Transverse colon (tissue), 4 donors: Measurements from ENCODE around the gene RETN.

ENCODE experiments used
- CTCF ChIP-seq, 5 experiments: fragments of 200-600 bp in 3 of 5; fragments of 450-650 bp in 2 of 5; sonication (generic) in 3 of 5; IDR thresholded peaks; 1 replicate in 2 of 5; 2 replicates in 3 of 5; pipeline ENCODE4 v1.5.1; 2016 to 2017; ENCODE audit warnings: antibody characterized with exemption in 5 of 5, inconsistent platforms in 3 of 5, mild to moderate bottlenecking in 2 of 5, moderate library complexity in 1 of 5
- EP300 ChIP-seq: sonication (generic); formaldehyde crosslinking; IDR thresholded peaks from one replicate; pipeline ENCODE4 v1.6.1; 2017; ENCODE audit warnings: antibody characterized with exemption, low read depth
- POLR2A ChIP-seq: fragments of 450-650 bp; IDR thresholded peaks from one replicate; pipeline ENCODE4 v1.6.1; 2016; ENCODE audit warnings: antibody characterized with exemption, mild to moderate bottlenecking, moderate library complexity
- POLR2AphosphoS5 ChIP-seq, 3 donors: sonication (generic); formaldehyde crosslinking; IDR thresholded peaks; one replicate each; pipeline ENCODE4 v1.6.1; 2016; ENCODE audit warnings: antibody characterized with exemption in 3 of 3

GRCh38 chr19:7647156-7647555, 21.7 kb upstream of the RETN start:
- TF ChIP-seq CTCF (IDR thresholded peaks at IDR 0.05), result no peak
- no peak for TF ChIP-seq EP300
- no peak for TF ChIP-seq POLR2A
- TF ChIP-seq POLR2AphosphoS5 (IDR thresholded peaks at IDR 0.05), result no peak
